ENCODE measurements around the gene CAPN9.
"Not testable (repeated sequence)": the region's sequence is repeated elsewhere in the genome, so short reads cannot be mapped to it uniquely, and the experiment has no call there.

Gene CAPN9

DNA sequence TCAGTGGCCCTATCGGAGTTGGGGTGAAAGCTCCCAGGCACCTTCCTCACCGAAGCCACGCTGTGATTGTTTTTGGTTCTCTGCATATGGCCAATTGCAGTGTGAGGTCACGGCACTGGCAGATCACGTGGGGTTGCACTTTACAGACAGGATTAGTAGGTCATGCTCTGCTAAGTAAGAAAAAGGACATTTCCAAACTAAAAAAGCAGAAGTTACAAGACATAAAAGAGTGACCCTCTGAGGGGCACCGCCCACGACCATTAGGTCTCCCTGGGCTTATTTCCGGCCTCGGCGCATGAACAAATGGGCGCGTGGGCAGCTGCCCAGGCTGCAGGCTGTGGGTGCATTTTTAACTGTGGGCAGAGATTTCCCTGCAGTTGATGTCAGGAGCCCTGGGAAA lies 2.0 kb downstream of the CAPN9 start:
- no peak for DNase-seq (ENCODE audit: low read depth)

DNA sequence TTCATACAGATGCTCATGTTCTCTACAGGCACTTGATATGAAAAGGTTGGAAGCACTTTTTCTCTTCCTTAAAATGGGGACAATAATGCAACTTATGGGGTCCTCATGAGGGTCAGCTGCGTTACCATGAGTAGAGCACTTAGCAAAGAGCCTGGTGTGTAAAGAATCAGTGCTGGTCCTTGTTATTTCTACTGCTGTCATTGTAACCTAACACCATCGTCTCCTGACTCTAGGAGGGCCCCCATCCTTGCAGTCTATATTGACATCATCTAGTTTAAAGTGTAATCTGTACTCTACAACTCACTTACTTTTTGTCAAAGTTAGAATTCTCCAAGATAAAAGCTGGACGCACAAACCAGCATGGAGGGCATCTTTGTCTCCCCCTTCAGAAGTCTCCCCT lies 2.4 kb downstream of the CAPN9 start:
- no peak for DNase-seq (ENCODE audit: low read depth)

DNA sequence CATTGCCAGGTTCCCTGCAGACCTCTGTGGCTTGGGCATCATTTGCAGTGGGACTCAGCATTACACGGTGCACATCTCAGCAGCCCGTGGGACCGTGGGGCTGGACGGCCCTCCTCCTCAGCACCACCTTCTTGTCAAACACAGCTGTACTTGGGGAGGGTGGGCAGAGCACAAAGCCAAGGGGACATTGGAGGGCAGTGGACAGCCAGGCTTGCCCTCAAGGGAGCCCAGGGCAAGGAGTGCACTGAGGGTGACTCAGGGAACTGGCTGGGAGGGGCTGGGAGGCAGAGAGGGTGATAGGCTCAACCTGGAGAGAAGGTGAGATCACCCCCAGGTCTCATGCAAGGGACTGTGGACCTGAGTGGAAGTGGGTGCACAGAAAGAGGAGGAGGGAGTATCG lies 3.4 kb downstream of the CAPN9 start:
- DNase-seq (ENCODE audit: low read depth): no peak

DNA sequence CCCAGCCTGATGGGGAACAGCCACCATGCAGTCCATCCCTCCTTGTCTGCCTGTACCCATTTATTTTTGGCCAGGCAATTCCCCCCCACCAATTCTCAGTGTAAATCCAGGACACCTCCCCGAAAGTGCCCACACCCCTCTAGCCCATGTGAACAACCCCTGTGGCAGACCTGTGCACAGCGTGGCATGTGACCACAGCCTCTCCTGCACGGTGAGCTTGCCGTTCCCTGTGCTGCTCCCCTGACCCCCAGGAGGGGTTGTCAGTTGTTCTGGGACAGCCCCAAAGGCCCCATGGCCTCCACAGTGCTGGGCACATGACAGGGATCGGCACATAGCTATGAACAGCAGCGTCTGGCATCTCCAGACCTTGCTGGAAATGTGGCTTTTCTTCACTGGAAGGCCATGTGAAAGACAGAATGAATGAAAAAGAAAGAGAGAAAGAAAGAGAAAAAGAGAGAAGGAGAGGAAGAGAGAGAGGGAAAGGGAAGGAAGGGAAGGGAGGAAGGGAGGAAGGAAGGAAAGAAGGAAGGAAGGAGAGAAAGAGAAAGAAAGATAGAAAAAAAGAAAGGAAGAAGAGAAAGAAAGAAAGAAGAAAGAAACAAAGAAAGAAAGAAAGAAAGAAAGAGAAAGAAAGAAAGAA lies 3.9 kb downstream of the CAPN9 start:
- no peak for DNase-seq (ENCODE audit: low read depth)

DNA sequence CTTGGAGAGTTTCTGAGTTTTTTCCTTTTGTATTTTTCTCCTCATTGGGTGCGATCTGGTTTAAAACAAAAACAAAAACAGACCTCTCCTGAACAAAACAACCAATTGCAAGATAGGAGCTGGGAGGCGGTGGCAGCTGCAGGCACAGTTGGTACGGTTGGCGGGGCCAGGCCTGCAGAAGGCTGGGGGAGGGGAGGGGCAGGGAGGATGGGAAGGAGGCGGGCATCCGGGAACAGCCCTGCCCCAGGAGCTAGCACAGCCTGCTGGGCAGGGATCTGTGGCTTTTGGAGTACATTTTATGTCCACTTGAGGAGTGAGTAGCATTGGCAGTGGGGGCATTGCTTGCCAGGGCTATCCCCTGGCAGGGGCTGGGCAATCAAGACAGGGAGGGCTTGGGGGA lies 5.2 kb downstream of the CAPN9 start:
- DNase-seq (ENCODE audit: low read depth): no peak

DNA sequence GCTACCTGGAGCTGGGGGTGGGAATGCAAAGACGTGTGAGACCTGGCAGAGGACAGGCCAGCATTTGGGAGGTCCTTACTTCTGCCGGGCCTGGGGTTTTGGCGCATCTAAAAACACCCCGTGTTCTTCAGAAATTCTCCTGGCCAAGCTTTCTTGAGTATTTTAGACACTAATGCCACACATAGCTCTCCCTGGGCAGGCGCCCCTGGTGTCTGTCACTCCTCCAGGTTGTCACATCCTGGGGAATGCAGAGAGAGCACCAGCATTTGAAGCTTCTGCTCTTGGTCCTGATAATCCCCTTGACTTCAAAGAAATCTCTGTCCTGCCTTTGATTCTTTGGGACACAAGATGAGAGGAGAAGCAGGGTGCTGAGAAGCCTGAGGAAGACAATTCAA lies 6.0 kb downstream of the CAPN9 start:
- DNase-seq (ENCODE audit: low read depth): no peak

DNA sequence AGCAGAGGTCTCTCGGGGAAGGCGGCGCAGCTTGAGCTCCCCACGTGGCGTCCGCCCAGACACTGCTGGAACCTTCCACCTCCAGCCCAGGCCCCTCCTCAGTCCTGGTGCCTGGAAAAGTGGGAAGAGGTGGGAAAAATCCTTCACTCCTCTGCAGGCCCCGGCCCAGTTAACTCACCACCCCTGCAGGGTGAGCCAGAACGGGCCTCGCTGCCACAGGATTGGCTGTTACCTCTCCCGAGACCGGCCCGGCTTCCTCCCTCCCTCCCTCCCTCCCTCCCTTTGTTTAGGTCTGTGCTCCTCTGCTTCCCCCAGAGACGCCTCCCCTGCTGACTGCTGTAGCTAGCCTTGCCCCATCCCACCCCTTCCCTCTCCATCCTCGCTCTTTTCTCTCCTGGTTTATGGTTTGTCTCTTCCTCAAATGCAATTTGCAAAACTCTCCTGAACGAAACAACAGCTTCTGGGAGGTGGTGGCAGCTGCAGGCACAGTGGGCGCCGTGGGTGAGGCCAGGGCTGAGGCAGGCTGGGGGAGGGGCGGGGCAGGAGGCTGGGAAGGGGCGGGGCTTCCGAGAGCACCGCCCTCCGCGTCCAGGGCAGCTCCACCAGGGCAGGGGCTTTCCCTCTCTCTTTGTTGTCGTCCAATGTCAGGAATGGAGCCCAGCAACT lies 6.5 kb downstream of the CAPN9 start:
- no peak for DNase-seq (ENCODE audit: low read depth)

DNA sequence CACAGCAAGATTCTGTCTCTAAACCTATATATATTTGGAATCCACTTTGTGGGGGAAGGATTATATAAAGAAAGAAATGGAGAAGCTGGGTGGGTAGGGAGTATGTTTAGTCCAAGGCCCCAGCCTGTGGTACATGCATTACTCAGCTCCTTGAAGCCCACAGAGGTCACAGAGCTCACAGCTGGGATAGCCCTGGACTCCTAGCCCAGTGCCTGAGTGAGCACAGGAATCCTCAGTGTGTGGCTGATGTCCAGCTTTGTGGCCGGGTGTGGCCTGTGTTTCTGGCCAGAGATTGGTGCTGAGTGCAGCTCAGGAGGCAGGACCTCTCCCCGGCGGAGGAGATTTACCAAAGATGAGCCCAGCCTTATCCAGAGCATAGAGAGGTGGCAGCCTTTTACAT lies 7.6 kb downstream of the CAPN9 start:
- no peak for DNase-seq (ENCODE audit: low read depth)

DNA sequence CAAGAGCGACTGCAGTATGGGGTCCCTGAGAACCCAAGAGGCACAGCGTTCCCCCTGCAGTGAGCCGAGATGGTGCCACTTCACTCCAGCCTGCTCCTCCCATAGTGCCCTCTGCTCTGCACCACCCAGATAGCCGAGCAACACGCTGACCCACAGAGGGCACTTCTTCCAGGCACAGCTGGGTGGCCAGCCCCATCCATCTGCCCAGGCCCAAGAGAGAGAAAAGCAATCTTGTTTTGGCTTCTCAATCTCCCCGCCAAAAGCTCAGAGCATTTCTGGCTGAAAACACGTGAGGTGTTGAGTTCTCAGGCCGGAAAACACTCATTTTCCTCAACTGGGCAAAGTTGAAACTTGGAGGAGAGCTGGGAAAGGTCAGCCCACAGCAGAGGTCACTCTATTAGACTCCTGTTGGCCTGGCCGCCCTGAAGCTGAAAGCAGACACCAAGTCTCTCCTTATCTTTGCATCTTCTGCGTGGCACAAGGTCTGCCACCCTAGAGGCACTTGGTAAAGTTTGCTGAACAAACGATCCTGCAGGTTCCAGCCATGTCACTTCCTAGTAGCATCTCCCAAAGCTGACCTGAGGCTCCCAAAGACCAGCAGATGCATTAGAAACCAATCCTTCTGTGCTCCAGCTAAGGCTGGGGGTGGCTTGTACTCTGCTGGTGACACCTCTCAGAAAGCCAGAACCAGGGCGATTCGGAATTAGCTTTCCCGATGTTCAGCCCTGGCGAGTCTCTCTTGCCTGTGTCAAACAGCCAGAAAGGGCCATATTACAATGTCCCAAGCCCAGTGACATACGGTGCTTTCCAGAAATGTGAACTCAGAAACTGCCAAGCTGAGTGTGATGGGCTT lies 10.9 kb downstream of the CAPN9 start:
- no peak for DNase-seq (ENCODE audit: low read depth)

DNA sequence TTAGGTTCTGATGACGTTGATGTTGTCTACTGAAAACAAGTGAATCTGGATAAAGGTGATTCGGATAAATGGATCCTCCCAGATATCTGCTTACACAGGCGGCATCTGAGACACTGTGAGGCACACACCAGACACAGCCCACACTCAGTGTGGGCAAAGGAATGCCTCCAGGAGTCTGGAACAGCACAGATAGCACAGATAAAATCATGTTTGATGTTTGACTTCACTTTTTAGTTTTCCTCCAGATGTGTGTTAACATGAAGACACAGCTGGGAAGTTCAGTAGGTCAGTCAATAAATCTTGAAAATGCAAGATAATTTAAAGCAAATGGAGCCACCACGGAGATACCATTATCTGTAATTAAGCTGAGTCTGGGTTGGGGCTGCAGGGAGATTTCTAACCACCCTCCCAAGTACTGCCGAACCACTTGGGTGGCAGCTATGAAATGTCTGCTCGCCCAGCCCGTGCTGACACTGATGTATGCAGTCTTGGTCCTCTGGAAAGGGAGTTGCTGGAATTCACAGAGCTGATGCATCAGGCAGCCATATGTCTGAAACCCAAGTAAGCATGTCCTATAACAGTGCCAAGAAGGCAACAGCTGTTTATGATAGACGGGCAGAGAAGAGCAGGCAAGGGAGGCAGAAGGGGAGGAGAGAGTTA lies 11.7 kb downstream of the CAPN9 start:
- no peak for DNase-seq (ENCODE audit: low read depth)

DNA sequence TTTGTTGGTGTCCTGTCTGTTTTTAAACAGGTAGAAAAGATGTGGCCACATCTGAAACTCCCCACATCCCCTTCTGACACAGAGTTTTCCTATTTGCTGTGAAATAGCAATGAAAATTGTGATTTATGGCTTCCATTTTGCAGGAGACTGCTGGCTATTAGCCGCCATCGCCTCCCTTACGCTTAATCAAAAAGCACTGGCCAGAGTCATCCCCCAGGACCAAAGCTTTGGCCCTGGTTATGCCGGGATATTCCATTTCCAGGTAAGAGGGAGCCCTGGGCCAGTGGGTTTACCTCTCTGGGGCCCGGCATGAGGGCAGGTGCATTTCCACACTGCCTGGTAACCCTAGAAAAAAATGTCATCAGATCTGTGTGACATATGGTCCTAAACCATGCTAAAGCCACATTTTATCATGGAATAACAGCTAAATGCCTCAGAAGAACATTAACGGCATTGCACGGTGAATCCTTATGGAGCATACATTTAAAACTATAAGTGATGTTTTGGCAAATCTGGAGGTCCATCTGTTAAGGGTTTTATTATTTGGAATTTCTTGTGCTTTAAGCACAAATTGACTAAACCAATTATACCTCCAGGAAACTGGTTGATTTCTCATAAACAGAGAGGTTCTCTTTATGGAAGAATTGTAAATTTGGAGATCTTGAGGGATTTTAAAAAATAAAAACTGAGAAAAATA lies 12.3 kb downstream of the CAPN9 start:
- no peak for DNase-seq (ENCODE audit: low read depth)

DNA sequence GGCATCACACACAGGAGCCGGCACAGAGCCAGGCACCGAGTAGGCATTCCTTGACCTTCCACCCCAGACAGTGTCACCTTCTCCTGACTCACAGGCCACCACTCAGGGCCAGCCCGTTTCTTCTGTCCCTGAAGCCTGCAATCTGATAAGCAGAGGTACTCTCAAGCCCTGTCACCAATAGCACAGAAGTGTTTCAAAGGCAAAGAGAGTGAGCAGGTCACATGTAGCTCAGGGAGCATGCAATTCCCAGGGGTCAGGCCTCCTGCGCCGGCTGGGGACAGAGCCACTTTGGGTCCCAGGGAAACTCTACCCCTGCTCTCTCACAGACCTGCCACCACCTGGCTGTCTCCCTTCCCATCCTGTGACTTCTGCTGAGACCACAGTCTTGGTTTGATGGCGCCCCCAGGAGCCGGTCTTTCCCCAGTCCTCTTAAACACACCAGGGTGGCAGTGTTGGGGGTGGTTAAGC lies 13.2 kb downstream of the CAPN9 start:
- no peak for DNase-seq (ENCODE audit: low read depth)

DNA sequence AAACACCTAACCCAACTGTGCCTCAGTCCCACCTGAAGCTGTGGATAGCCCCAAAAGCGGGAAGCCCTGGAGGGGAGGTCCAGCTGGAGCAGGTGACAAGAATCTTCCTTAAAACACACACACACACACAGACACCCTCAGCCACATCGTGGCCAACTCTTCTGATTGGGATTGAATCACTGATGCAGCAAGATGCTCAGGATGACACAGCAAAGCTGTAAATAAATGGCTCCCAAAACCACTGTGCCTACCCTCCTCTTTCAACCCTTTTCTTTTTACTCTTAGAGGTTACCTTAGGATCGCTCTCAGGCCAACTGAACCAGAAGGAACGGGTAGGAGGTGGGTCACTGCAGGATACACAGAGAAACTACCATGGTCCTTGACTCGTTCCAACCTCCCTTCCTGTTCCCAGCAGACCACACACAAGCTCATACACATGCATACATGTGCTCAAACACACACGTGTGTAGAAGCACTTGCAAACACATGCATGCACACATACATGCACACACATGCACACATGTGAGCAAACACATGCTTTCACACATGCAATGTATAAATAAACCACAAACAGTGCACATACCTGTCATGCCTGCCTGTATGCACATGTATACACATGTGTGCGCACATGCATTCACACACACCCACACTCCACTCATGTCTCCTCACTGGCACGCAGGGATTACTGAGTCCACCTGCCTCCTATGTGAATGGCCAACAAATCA lies 14.4 kb downstream of the CAPN9 start:
- DNase-seq (ENCODE audit: low read depth): no peak

DNA sequence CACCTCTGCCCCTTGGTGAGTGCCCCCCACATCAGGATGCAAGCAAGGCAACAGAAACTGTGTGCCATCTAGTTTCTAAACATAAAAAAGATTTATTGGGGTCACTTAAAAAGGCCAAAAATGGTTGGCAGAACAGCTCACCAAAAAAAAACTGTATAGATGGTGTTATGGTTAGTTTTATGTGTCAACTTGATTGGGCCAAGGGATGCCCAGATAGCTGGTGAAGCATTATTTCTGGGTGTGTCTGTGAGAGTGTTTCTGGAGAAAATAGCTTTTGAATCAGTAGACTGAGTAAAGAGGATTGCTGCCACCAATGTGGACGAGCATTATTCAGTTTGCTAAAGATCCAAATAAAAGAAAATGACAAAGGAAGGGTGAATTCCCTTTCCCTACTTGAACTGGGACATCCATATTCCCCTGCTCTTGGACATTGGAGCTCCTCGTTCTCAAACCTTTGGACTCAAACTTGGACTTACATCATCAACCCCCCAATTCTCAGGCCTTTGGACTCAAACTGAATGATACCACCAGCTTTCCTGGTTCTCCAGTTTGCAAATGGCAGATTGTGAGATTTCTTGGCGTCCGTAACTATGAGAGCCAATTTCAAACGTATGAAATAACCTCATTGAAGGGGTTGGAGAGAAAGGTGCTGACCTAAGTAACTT lies 16.9 kb downstream of the CAPN9 start:
- no peak for DNase-seq (ENCODE audit: low read depth)

DNA sequence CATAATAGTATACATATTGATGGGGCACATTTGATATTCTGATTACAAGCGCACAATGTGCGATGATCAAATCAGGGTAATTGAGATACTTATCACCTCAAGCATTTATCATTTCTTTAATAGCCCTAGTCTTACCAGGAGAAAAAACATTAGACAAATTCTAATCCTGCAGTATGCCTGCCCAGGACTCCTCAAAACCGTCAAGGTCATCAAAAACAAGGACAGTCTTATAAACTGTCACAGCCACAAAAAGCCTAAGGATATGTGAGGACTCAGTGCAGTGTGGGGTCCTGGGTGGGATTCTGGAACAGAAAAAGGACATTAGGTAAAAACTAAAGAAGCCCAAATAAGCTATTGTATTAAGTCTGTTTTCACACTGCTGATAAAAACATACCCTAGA lies 19.1 kb downstream of the CAPN9 start:
- DNase-seq (ENCODE audit: low read depth): no peak

DNA sequence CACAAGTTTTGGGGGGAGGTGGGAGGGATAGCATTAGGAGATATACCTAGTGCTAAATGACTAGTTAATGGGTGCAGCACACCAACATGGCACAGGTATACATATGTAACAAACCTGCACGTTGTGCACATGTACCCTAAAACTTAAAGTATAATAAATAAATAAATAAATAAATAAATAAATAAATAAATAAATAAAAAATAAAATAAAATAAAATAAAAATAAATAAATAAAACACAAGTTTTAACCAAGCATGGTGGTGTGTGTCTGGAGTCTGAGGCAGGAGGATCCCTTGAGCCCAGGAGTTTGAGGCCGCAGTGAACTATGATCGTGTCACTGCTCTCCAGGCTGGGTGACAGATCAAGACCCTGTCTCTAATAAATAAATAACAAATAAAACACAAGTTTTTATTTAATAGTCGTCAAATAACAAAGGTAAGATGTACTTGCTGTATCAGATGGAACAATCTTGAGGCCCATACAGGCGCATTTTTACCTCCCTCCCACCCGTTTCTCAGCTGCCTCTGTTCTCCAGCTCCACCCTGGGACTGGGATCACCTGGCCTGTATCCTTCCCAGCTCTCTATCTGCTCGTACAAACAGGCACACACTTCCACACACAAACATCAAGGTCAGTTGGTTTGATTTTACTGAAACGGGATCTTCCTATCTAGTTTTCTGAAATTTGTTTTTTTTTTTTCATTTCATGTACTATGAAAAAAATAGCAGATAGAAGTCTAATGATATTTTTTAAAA lies 20.8 kb downstream of the CAPN9 start:
- DNase-seq (ENCODE audit: low read depth): not testable (repeated sequence)

DNA sequence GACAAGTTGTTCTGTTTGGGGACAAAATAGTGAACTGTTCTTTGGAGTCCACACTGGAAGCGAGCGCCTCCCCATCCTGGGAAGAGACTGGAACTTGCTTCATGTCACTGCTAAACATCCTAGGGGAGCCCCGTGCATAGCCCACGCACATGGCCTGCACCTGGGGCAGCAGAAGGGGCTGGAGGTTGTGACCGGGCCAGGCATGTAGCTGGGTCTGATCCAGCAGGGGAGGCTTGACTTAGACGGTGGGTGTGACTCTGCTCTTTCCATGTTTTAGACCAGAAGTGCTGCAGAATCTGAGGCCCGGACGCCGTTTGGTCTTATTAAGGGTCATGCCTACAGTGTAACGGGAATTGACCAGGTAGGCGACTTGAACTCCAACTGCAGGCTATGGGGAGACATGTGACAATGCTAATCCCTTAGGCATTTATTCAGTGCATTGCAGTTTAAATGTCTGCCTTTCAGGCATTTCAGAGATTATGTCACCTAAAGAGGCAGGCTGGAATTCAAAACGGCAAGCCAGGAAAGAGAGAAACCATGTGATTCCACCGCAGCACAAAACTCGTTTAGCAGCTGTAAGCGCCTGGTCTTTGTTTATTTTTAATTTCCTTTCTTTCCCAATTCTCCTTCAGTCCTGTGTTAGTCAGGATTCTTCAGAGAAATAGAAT lies 21.8 kb downstream of the CAPN9 start:
- DNase-seq (ENCODE audit: low read depth): no peak

DNA sequence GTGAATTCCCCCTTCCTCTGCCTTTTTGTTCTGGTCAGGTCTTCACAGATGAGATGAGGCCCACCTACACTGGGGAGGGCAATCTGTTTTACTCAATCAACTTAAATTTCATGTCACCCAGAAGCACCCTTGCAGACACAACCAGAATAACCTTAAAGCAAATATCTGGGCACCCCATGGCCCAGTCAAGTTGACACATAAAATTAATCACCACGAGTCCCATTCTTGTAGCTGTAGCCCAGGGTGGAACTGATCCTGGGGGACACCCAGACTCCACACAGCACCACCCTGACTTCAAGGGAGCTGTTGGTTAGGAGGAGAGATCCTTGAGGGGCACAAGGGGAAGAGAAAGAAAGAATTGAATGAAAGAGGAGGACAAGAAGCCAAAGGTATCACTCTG lies 23.1 kb downstream of the CAPN9 start:
- no peak for DNase-seq (ENCODE audit: low read depth)

DNA sequence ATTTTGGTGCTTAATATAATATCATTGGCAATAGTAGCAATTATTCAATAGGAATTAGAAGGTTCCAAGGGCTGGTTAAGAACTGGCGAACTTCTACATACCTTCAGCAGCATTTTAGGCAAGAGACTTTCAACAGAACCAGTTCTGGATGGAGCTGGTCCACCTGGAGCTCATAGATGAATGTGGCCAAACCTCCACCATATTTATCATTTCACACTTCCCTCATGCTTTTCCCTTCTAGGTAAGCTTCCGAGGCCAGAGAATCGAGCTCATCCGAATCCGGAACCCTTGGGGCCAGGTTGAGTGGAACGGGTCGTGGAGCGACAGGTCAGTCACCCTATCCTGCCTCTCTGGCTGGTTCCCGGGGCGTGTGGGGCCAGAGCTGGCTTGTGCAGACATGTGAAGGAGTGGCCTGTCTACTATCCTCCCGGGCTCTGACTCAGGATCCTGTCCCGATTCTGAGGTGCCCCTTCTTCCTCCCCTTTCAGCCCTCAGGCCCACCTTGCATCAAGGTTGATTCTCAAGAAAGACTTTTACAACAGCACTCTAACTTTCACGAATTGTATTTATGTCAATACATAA lies 24.7 kb downstream of the CAPN9 start:
- no peak for DNase-seq (ENCODE audit: low read depth)

Data from activated T-helper 9 cell treated with anti-CD3 and anti-CD28 coated beads, Interleukin-2, amount 50 U/mL, for 16 hours (primary cell).